AG08395 (cell line): Measurements from ENCODE around the gene CTSS.

Source experiments
- DNase-seq: peaks from one replicate; pipeline ENCODE4 v3.0.0; 2012; ENCODE audit warnings: mixed read lengths, low spot score

Gene CTSS

GRCh38 chr1:150696995-150697927 is 68.3 kb downstream of the CTSS start, which contains the start of gene GOLPH3L:
GOLPH3L (minus strand) TSS chr1:150697154; CDS start chr1:150694838, 2,316 bp downstream.
- DNase-seq: peak; percentile 96

DNA sequence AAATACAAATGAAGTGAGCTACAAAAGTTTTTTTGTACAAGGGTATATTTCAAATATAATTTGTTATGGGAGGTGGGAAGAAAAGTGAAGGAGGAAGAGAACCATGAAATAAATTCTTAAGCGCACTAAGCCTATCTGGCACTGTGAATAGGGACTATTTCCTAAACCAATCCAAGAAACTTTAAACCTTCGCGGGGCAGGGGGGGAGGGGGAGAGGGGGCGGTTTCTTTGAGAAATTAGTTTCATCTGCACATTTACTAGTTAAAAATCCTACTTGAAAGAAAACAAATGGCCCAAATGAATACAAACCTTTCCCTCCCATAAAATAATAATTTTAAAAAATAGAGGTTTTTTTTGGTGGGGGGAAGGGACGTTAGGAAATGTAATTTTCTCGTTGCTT is 69.0 kb downstream of the CTSS start:
- DNase-seq: peak; percentile 8

DNA sequence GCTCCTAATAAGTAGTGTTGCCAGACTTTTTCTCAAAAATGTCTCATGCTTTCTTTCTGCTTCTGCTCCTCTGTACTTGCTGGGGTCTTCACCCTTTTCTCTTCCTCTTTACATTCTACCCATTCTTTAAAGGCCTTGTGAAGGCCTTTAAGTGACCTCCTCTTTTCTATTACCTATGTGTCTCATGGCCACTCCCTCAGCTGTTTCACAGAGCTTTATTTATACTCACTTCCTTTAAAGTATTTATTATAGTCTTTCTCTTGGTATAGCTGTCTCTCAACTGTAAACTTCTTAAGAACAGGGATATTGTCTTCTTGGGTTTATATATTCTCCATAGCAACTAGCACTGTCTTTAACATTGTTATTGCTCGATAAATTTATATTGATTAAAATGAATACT is 69.4 kb downstream of the CTSS start:
- no peak for DNase-seq

- no peak for DNase-seq
Observed at GRCh38 chr1:150695561-150695960, 70.0 kb downstream of the CTSS start.

DNA sequence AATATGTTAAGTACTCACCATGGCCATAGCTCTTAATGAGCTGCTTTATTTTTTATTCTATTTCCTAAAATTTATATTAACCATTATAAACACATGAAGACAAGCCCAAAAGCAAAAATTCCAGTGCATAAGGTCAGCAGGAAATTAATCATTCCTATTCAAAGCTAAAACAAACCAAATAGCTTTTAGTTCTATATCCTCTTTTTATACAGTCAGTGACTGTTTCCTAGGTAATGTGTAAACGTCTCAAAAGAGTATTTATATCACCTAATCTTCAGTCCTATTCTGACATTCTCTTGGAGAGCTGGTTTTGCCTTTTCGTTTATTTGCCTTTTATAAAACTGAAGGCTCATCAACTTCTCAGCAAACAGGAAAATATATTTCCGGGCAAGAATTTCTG is 72.9 kb downstream of the CTSS start:
- no peak for DNase-seq

- no peak for DNase-seq
Observed at GRCh38 chr1:150688763-150689162, 76.8 kb downstream of the CTSS start.

GRCh38 chr1:150686275-150686674 is 79.3 kb downstream of the CTSS start:
- DNase-seq: no peak

DNA sequence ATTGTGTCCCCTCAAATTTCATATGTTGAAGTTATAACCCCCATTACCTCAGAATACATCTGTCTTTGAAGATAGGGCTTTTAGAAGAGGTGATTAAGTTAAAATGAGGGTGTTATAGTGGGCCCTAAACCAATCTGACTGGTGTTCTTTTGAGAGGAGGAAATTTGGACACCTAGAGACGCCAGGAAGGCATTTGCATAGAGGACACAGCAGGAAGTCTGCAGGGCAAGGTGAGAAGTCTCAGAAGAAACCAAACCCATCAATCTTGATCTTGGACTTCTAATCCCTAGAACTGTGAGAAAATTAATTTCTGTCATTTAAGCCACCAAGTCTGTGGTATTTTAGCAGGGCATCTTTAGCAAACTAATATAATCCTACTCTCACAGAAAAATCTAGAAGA is 81.7 kb downstream of the CTSS start:
- no peak for DNase-seq
